WI38 (cell line): ENCODE data around the gene FAM181A.

ENCODE experiments used
- H3K4me3 ChIP-seq: 2 replicates; pipeline ENCODE4 v1.5.1; 2011; ENCODE audit warnings: low read depth, mild to moderate bottlenecking, control low read depth, low read length
- CTCF ChIP-seq: IDR thresholded peaks from 2 replicates; pipeline ENCODE4 v1.5.1; 2012; ENCODE audit warnings: low read depth, mild to moderate bottlenecking, control low read depth, low read length

The FAM181A gene

GRCh38 chr14:93914278-93914677, 12.9 kb upstream of the FAM181A start:
- no peak overlapping the region for H3K4me3 ChIP-seq
- TF ChIP-seq CTCF = no peak

DNA sequence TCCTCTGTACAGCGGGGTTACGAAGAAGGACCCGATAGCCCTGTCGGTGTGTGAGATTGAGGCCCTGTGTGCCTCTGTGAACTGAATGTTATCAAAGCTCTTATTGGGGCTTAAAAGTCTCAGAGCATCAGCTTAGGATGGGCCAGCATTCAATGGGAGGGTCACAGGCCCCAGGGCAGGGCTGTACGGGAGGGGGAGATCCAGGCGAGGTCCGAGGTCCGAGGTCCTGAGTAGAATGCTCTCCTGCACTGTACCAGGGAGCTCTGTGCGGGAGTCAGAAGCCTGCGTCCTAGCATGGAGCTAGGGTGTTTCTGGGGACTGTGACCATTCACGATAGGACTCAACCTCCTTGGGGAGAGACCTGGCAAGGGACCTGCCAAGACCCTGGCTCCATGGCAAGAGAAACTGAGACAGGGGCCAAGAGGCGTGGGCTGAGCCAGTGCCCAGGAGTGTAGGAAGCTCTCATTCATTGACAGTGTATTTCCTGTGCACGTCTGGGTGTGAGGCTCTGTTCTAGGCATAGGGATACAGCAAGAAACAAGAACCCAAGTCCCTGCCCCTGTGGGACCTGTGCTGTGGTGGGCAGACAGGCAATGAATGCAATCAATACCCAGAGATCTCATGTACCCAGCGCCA, 12.0 kb upstream of the FAM181A start:
- H3K4me3 ChIP-seq = no peak overlapping the region

GRCh38 chr14:93915800-93916199, 11.3 kb upstream of the FAM181A start:
- no peak for TF ChIP-seq CTCF

More for the DNA sequence above, 12.0 kb upstream of the FAM181A start:
- no peak for TF ChIP-seq CTCF

GRCh38 chr14:93916498-93916897, 10.6 kb upstream of the FAM181A start:
- no peak for TF ChIP-seq CTCF
- H3K4me3 ChIP-seq = no peak overlapping the region

More at GRCh38 chr14:93915800-93916199, 11.3 kb upstream of the FAM181A start:
- H3K4me3 ChIP-seq = no peak overlapping the region

GRCh38 chr14:93917141-93917540, 10.0 kb upstream of the FAM181A start:
- TF ChIP-seq CTCF = no peak
- H3K4me3 ChIP-seq = no peak overlapping the region

GRCh38 chr14:93921001-93921806, 5.9 kb upstream of the FAM181A start:
- TF ChIP-seq CTCF = no peak
- H3K4me3 ChIP-seq = no peak overlapping the region

DNA sequence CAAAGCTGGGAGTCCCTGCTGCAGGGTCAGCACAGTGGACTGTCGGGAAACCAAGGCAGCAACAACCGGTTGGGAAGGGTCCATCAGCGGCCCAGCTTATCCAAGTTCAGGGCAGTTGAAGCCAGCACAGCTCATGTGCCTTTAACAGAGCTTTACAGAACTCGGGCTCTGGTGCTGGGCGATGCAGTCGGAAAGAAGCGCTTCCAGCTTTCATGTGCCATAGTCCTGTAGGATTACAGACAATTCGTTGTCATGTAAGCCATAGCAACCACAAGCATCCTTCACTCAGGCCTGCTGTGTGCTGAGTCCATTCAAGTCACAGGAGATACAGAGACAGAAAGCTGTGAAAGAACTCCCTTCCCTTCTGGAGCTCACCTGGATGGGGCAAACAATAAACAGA, 3.5 kb upstream of the FAM181A start:
- H3K4me3 ChIP-seq = no peak overlapping the region
- TF ChIP-seq CTCF = no peak
